ENCODE results near the gene THBS2.

GRCh38 chr6:169302255-169302654, 48.6 kb upstream of the THBS2 start:
- TF ChIP-seq CTCF (IDR thresholded peaks at IDR 0.05; ENCODE audit: low read length) (no peak), EZH2phosphoT487 (IDR thresholded peaks at IDR 0.05; ENCODE audit: low read length) (no peak)
